HUES48 (cell line): ENCODE results near the gene APOD.
"Not testable (repeated sequence)": the region's sequence is repeated elsewhere in the genome, so short reads cannot be mapped to it uniquely, and the experiment has no call there.

ENCODE experiments used
- H3K27ac ChIP-seq: one replicate; pipeline ENCODE4 v1.7.0; 2013; ENCODE audit warnings: low read depth, low read length, inconsistent platforms
- H3K27me3 ChIP-seq: 2 replicates; pipeline ENCODE4 v1.6.1; 2013; ENCODE audit warnings: mild to moderate bottlenecking, low read length; ENCODE audit not compliant: control insufficient read depth, insufficient read depth
- H3K36me3 ChIP-seq: 2 replicates; pipeline ENCODE4 v1.6.1; 2013; ENCODE audit warnings: low read length; ENCODE audit not compliant: control insufficient read depth, insufficient read depth
- H3K4me1 ChIP-seq: 2 replicates; pipeline ENCODE4 v1.6.1; 2013; ENCODE audit warnings: mild to moderate bottlenecking, low read length; ENCODE audit not compliant: control insufficient read depth, insufficient read depth
- H3K4me3 ChIP-seq: 2 replicates; pipeline ENCODE4 v1.5.1; 2013; ENCODE audit warnings: mild to moderate bottlenecking, low read depth, low read length
- H3K9ac ChIP-seq: 2 replicates; pipeline ENCODE4 v1.6.1; 2013; ENCODE audit warnings: mild to moderate bottlenecking, low read depth, low read length, moderate library complexity
- H3K9me3 ChIP-seq: 2 replicates; pipeline ENCODE4 v1.6.1; 2013; ENCODE audit warnings: low read length; ENCODE audit not compliant: control insufficient read depth, insufficient read depth

APOD gene

DNA sequence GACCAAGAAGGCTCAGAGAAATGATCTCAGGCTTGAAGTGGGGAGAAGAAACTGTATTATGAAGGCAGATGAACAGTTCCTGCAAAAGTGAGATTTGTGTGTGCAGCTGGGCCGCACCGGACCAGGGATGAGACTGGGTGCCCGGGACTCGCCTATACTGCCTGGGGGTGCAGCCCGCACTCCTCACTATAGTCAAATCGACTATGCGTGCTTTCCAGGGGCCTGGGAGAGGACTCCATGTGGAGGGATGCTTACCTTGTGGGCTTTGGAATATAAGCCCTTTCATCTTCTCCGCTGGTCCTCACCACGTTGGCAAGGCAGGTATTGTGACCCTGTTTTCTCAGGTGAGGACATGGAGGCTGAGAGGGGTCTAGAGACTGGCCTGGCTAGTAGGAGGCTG lies 32.9 kb upstream of the APOD start:
- Histone ChIP-seq H3K9me3 (no peaks in the 10 kb centered on the region), H3K36me3 (no peaks in the 10 kb centered on the region), H3K9ac (no peak overlapping the region), H3K27me3 (no peaks in the 10 kb centered on the region), H3K4me3 (no peak overlapping the region), H3K27ac (no peak overlapping the region), H3K4me1 (no peaks in the 10 kb centered on the region)

GRCh38 chr3:195615952-195616537 lies 32.3 kb upstream of the APOD start:
- H3K4me1 ChIP-seq: not testable (repeated sequence)

GRCh38 chr3:195614672-195615504 lies 31.1 kb upstream of the APOD start:
- not testable (repeated sequence) for H3K4me1 ChIP-seq, H3K4me3 ChIP-seq, H3K36me3 ChIP-seq, H3K27me3 ChIP-seq, H3K27ac ChIP-seq, H3K9ac ChIP-seq, H3K9me3 ChIP-seq

More at GRCh38 chr3:195615952-195616537, 32.3 kb upstream of the APOD start:
- H3K27ac ChIP-seq, H3K27me3 ChIP-seq, H3K4me3 ChIP-seq, H3K9ac ChIP-seq, H3K9me3 ChIP-seq, H3K36me3 ChIP-seq: not testable (repeated sequence)

DNA sequence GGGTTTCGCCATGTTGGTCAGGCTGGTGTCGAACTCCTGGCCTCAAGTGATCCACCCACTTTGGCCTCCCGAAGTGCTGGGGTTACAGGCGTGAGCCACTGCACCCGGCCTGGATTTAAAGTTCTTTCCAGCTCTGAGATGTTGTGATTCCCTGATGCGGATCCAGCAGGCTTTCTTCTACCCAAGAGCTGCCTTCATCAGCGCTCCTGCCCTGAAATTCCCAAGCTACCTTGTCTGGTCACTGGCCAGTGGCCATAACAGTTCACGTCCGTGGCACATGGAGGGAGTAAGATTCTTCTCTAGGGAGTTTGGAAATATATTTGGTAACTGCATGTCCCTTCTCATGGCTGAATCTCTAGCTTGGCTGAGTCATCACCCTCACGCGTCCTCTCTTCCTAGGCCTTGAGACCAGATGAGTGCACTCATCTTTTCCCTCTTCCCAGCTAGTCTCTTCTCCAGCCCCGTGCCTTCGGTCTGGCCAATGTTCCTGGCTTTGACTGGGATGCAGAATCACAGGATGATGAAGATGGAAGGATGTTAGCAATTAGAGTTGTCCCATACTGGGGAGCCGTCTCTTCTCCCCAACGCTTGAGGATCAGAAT lies 29.8 kb upstream of the APOD start:
- no peak overlapping the region for H3K4me3 ChIP-seq
- H3K9ac ChIP-seq: no peak overlapping the region
- no peaks in the 10 kb centered on the region for H3K36me3 ChIP-seq
- H3K27ac ChIP-seq: no peak overlapping the region
- H3K4me1 ChIP-seq: no peaks in the 10 kb centered on the region
- H3K27me3 ChIP-seq: no peaks in the 10 kb centered on the region
- peaks cover 9% of the 10 kb centered on the region for H3K9me3 ChIP-seq

- Histone ChIP-seq H3K9me3 (peaks cover 19% of the 10 kb centered on the region), H3K36me3 (no peaks in the 10 kb centered on the region), H3K4me1 (no peaks in the 10 kb centered on the region), H3K9ac (no peak overlapping the region), H3K27ac (no peak overlapping the region), H3K27me3 (no peaks in the 10 kb centered on the region), H3K4me3 (no peak overlapping the region)
These were observed 28.5 kb upstream of the APOD start for GRCh38 chr3:195612075-195612800.

DNA sequence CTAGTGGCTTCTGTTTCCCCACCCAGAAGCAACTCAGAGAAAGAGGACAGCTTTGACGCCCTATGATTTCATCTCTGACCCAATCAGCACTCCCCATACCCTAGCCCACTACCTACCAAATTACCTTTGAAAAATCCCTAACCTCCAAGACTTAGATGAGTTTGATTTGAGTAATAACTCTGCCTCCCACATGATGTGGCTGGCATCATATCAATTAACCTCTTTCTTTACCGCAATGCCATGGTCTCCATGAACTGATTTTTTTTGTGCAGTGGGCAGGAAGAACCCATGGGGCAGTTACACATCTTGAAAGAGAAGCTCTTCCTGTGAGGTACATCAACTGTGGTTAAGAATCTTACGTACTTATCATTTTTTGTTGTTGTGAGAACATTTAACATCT lies 25.5 kb upstream of the APOD start:
- Histone ChIP-seq H3K4me3 (no peak overlapping the region), H3K4me1 (no peaks in the 10 kb centered on the region), H3K9ac (no peak overlapping the region), H3K27me3 (no peaks in the 10 kb centered on the region), H3K36me3 (no peaks in the 10 kb centered on the region), H3K9me3 (peaks cover 40% of the 10 kb centered on the region), H3K27ac (no peak overlapping the region)

DNA sequence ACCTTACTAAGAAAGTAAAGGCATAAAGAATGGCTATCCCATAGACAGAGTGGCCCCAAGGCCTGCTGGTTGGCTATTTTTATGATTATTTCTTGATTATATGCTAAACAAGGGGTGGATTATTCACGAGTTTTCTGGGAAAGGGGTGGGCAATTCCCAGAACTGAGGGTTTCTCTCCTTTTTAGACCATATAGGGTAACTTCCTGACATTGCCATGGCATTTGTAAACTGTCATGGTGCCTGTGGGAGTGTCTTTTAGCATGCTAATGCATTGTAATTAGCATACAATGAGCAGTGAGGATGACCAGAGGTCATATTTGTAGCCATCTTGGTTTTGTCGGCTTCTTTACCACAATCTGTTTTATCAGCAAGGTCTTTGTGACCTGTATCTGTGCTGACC lies 18.0 kb upstream of the APOD start:
- not testable (repeated sequence) for H3K4me1 ChIP-seq, H3K4me3 ChIP-seq, H3K27me3 ChIP-seq, H3K27ac ChIP-seq, H3K9ac ChIP-seq, H3K36me3 ChIP-seq
- peaks cover 36% of the 10 kb centered on the region for H3K9me3 ChIP-seq

DNA sequence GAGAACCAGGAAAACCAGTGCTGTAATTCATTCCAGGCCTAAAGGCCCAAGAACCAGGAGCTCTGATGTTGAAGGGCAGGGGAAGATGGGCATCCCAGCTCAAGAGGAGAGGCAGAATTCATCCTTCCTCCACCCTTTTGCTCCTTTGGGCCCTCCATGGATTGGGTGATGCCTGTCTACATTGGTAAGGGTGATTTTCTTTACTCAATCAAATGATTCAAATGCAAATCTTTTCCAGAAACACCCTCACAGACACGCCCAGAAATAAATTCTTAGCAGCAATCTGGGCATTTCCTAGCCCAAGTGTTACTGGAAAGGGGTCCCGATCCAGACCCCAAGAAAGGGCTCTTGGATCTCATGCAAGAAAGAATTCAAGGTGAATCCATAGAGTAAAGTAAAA lies 17.6 kb upstream of the APOD start:
- Histone ChIP-seq H3K9me3 (peaks cover 34% of the 10 kb centered on the region), H3K4me1 (no peaks in the 10 kb centered on the region), H3K27ac (no peak overlapping the region), H3K4me3 (no peak overlapping the region), H3K27me3 (no peaks in the 10 kb centered on the region), H3K9ac (no peak overlapping the region), H3K36me3 (no peaks in the 10 kb centered on the region)

GRCh38 chr3:195599926-195600325 lies 16.2 kb upstream of the APOD start:
- H3K27ac ChIP-seq, H3K4me1 ChIP-seq, H3K36me3 ChIP-seq, H3K27me3 ChIP-seq, H3K9ac ChIP-seq, H3K4me3 ChIP-seq: not testable (repeated sequence)
- H3K9me3 ChIP-seq: peaks cover 22% of the 10 kb centered on the region; the same call in 1 of the 2 replicates

- not testable (repeated sequence) for H3K4me1 ChIP-seq, H3K36me3 ChIP-seq, H3K4me3 ChIP-seq, H3K27ac ChIP-seq, H3K27me3 ChIP-seq, H3K9ac ChIP-seq
- H3K9me3 ChIP-seq: peaks cover 24% of the 10 kb centered on the region; the same call in 1 of the 2 replicates
These were observed 15.8 kb upstream of the APOD start for GRCh38 chr3:195599516-195599915.

- H3K4me1 ChIP-seq: no peaks in the 10 kb centered on the region
- H3K9me3 ChIP-seq: peaks cover 21% of the 10 kb centered on the region; the same call in 1 of the 2 replicates
- H3K4me3 ChIP-seq: no peak overlapping the region
- no peaks in the 10 kb centered on the region for H3K36me3 ChIP-seq
- no peaks in the 10 kb centered on the region for H3K27me3 ChIP-seq
- H3K9ac ChIP-seq: no peak overlapping the region
- H3K27ac ChIP-seq: no peak overlapping the region
These were observed 14.1 kb upstream of the APOD start for GRCh38 chr3:195597848-195598247.
